ENCODE results near the gene GTPBP2.

Gene GTPBP2

GRCh38 chr6:43575772-43576551, 53.1 kb downstream of the GTPBP2 start, which contains the start of the genes POLH and XPO5:
TSS of gene POLH (plus strand) at chr6:43576185. CDS start at chr6:43582320, 6,135 bp downstream.
TSS of gene XPO5 (minus strand) at chr6:43576038. CDS start at chr6:43575864, 174 bp downstream.
- Histone ChIP-seq H2BK12ac (ENCODE audit: low read length) (no peak within 1 kb of the TSS), H3K23ac (ENCODE audit: low read length) (peak within 1 kb of the TSS; percentile 59), H3K4ac (ENCODE audit: low read depth, low read length) (peak within 1 kb of the TSS; percentile 77), H3K4me3 (ENCODE audit: low read depth, low read length) (peak within 1 kb of the TSS; percentile 99), H2AFZ (ENCODE audit: insufficient read depth, low read length, poor library complexity) (peak within 1 kb of the TSS; percentile 89), H2BK5ac (ENCODE audit: low read depth, low read length, poor library complexity) (peak within 1 kb of the TSS; percentile 79), H3K79me1 (ENCODE audit: low read length) (peaks cover 8% of the 10 kb centered on the region), H4K12ac (ENCODE audit: low read depth, low read length) (peak within 1 kb of the TSS; percentile 45), H4K91ac (ENCODE audit: low read depth, low read length) (peak within 1 kb of the TSS; percentile 74), H2AK5ac (ENCODE audit: low read length) (peak within 1 kb of the TSS; percentile 2), H2BK120ac (ENCODE audit: insufficient read depth, low read length, poor library complexity) (peak within 1 kb of the TSS; percentile 48), H3K9ac (ENCODE audit: low read length) (peak within 1 kb of the TSS; percentile 97), H3K79me2 (ENCODE audit: control insufficient read depth, insufficient read depth, low read length, poor library complexity) (peaks cover 16% of the 10 kb centered on the region), H3K9me3 (ENCODE audit: insufficient read depth, low read depth, low read length) (no peaks in the 10 kb centered on the region), H3K18ac (ENCODE audit: low read length) (peak within 1 kb of the TSS; percentile 67), H3K14ac (ENCODE audit: low read length) (peak within 1 kb of the TSS; percentile 87), H3K4me1 (ENCODE audit: control insufficient read depth in 1 of 2, insufficient read depth in 2 of 2, low read length in 2 of 2) (peaks cover 0 to 3% of the 10 kb centered on the region in 2 experiments), H4K8ac (ENCODE audit: low read depth, low read length) (peak within 1 kb of the TSS; percentile 56), H3K4me2 (ENCODE audit: low read length) (peak within 1 kb of the TSS; percentile 94), H3K36me3 (ENCODE audit: control insufficient read depth in 1 of 2, insufficient read depth in 2 of 2, low read length in 2 of 2) (peaks cover 6 to 8% of the 10 kb centered on the region in 2 experiments), H3K27ac (ENCODE audit: low read depth, low read length) (peak within 1 kb of the TSS; percentile 80), H3K27me3 (ENCODE audit: insufficient read depth, low read length) (no peaks in the 10 kb centered on the region)
- DNase-seq: peak; percentile 96 to 97
- no CpG with 5 or more reads among the region's 76 CpGs for whole genome bisulfite sequencing (ENCODE audit: extremely low coverage, insufficient coverage, insufficient read length)

GRCh38 chr6:43575105-43575771, 53.8 kb downstream of the GTPBP2 start:
- H3K27ac ChIP-seq (ENCODE audit: low read depth, low read length): peak overlapping the region; percentile 11
- H2BK12ac ChIP-seq (ENCODE audit: low read length): no peak overlapping the region
- peak overlapping the region; percentile 45 for H4K12ac ChIP-seq (ENCODE audit: low read depth, low read length)
- peaks cover 8% of the 10 kb centered on the region for H3K79me1 ChIP-seq (ENCODE audit: low read length)
- H3K9ac ChIP-seq (ENCODE audit: low read length): peak overlapping the region; percentile 85
- peak in 1 of 2 donors; percentile 40 for DNase-seq
- no CpG with 5 or more reads among the region's 38 CpGs for WGBS (ENCODE audit: extremely low coverage, insufficient coverage, insufficient read length)
- H2BK120ac ChIP-seq (ENCODE audit: insufficient read depth, low read length, poor library complexity): peak overlapping the region; percentile 40
- H2AFZ ChIP-seq (ENCODE audit: insufficient read depth, low read length, poor library complexity): peak overlapping the region; percentile 89
- peak overlapping the region; percentile 94 for H3K4me2 ChIP-seq (ENCODE audit: low read length)
- peak overlapping the region; percentile 47 for H4K8ac ChIP-seq (ENCODE audit: low read depth, low read length)
- no peak overlapping the region for H3K23ac ChIP-seq (ENCODE audit: low read length)
- H2AK5ac ChIP-seq (ENCODE audit: low read length): peak overlapping the region; percentile 2
- peak overlapping the region; percentile 67 for H3K18ac ChIP-seq (ENCODE audit: low read length)
- peak overlapping the region; percentile 74 for H4K91ac ChIP-seq (ENCODE audit: low read depth, low read length)
- H3K14ac ChIP-seq (ENCODE audit: low read length): peak overlapping the region; percentile 87
- no peaks in the 10 kb centered on the region for H3K27me3 ChIP-seq (ENCODE audit: insufficient read depth, low read length)
- peak overlapping the region; percentile 70 for H3K4ac ChIP-seq (ENCODE audit: low read depth, low read length)
- H3K4me1 ChIP-seq (ENCODE audit: control insufficient read depth in 1 of 2, insufficient read depth in 2 of 2, low read length in 2 of 2): peaks cover 0 to 3% of the 10 kb centered on the region in 2 experiments
- H3K79me2 ChIP-seq (ENCODE audit: control insufficient read depth, insufficient read depth, low read length, poor library complexity): peaks cover 16% of the 10 kb centered on the region
- H2BK5ac ChIP-seq (ENCODE audit: low read depth, low read length, poor library complexity): peak overlapping the region; percentile 5
- H3K9me3 ChIP-seq (ENCODE audit: insufficient read depth, low read depth, low read length): no peaks in the 10 kb centered on the region
- peak overlapping the region; percentile 99 for H3K4me3 ChIP-seq (ENCODE audit: low read depth, low read length)
- H3K36me3 ChIP-seq (ENCODE audit: control insufficient read depth in 1 of 2, insufficient read depth in 2 of 2, low read length in 2 of 2): peaks cover 6 to 11% of the 10 kb centered on the region in 2 experiments

- Histone ChIP-seq H4K8ac (ENCODE audit: low read depth, low read length) (no peak overlapping the region), H3K79me1 (ENCODE audit: low read length) (peaks cover 8% of the 10 kb centered on the region), H3K4me3 (ENCODE audit: low read depth, low read length) (no peak overlapping the region), H2AK5ac (ENCODE audit: low read length) (no peak overlapping the region), H3K4me1 (ENCODE audit: control insufficient read depth in 1 of 2, insufficient read depth in 2 of 2, low read length in 2 of 2) (no peaks in the 10 kb centered on the region), H3K27me3 (ENCODE audit: insufficient read depth, low read length) (no peaks in the 10 kb centered on the region), H3K27ac (ENCODE audit: low read depth, low read length) (no peak overlapping the region), H3K36me3 (ENCODE audit: control insufficient read depth in 1 of 2, insufficient read depth in 2 of 2, low read length in 2 of 2) (peaks cover 21 to 24% of the 10 kb centered on the region in 2 experiments), H2BK5ac (ENCODE audit: low read depth, low read length, poor library complexity) (no peak overlapping the region), H3K9ac (ENCODE audit: low read length) (no peak overlapping the region), H4K12ac (ENCODE audit: low read depth, low read length) (no peak overlapping the region), H3K4ac (ENCODE audit: low read depth, low read length) (no peak overlapping the region), H3K9me3 (ENCODE audit: insufficient read depth, low read depth, low read length) (no peaks in the 10 kb centered on the region), H3K4me2 (ENCODE audit: low read length) (no peak overlapping the region), H3K79me2 (ENCODE audit: control insufficient read depth, insufficient read depth, low read length, poor library complexity) (peaks cover 13% of the 10 kb centered on the region), H2BK120ac (ENCODE audit: insufficient read depth, low read length, poor library complexity) (no peak overlapping the region), H2AFZ (ENCODE audit: insufficient read depth, low read length, poor library complexity) (no peak overlapping the region), H3K23ac (ENCODE audit: low read length) (no peak overlapping the region), H2BK12ac (ENCODE audit: low read length) (no peak overlapping the region), H4K91ac (ENCODE audit: low read depth, low read length) (no peak overlapping the region), H3K14ac (ENCODE audit: low read length) (no peak overlapping the region), H3K18ac (ENCODE audit: low read length) (no peak overlapping the region)
- DNase-seq: no peak
- no CpG with 5 or more reads among the region's 4 CpGs for WGBS (ENCODE audit: extremely low coverage, insufficient coverage, insufficient read length)
These were observed 57.0 kb downstream of the GTPBP2 start for GRCh38 chr6:43572015-43572414.

- WGBS (ENCODE audit: extremely low coverage, insufficient coverage, insufficient read length): no CpG with 5 or more reads among the region's 5 CpGs
- no peak overlapping the region for H2BK12ac ChIP-seq (ENCODE audit: low read length)
- H2AK5ac ChIP-seq (ENCODE audit: low read length): no peak overlapping the region
- peaks cover 6% of the 10 kb centered on the region for H3K79me1 ChIP-seq (ENCODE audit: low read length)
- peaks cover 24 to 30% of the 10 kb centered on the region in 2 experiments for H3K36me3 ChIP-seq (ENCODE audit: control insufficient read depth in 1 of 2, insufficient read depth in 2 of 2, low read length in 2 of 2)
- no peak overlapping the region for H3K18ac ChIP-seq (ENCODE audit: low read length)
- H3K14ac ChIP-seq (ENCODE audit: low read length): no peak overlapping the region
- no peak overlapping the region for H3K9ac ChIP-seq (ENCODE audit: low read length)
- H3K9me3 ChIP-seq (ENCODE audit: insufficient read depth, low read depth, low read length): no peaks in the 10 kb centered on the region
- H3K4me3 ChIP-seq (ENCODE audit: low read depth, low read length): no peak overlapping the region
- no peak overlapping the region for H2BK120ac ChIP-seq (ENCODE audit: insufficient read depth, low read length, poor library complexity)
- H3K79me2 ChIP-seq (ENCODE audit: control insufficient read depth, insufficient read depth, low read length, poor library complexity): peaks cover 7% of the 10 kb centered on the region
- no peak overlapping the region for H4K12ac ChIP-seq (ENCODE audit: low read depth, low read length)
- H2AFZ ChIP-seq (ENCODE audit: insufficient read depth, low read length, poor library complexity): no peak overlapping the region
- no peak overlapping the region for H2BK5ac ChIP-seq (ENCODE audit: low read depth, low read length, poor library complexity)
- H4K8ac ChIP-seq (ENCODE audit: low read depth, low read length): no peak overlapping the region
- no peak overlapping the region for H3K4ac ChIP-seq (ENCODE audit: low read depth, low read length)
- H3K4me2 ChIP-seq (ENCODE audit: low read length): no peak overlapping the region
- no peaks in the 10 kb centered on the region for H3K27me3 ChIP-seq (ENCODE audit: insufficient read depth, low read length)
- H3K23ac ChIP-seq (ENCODE audit: low read length): no peak overlapping the region
- H3K27ac ChIP-seq (ENCODE audit: low read depth, low read length): no peak overlapping the region
- H3K4me1 ChIP-seq (ENCODE audit: control insufficient read depth in 1 of 2, insufficient read depth in 2 of 2, low read length in 2 of 2): no peaks in the 10 kb centered on the region
- H4K91ac ChIP-seq (ENCODE audit: low read depth, low read length): no peak overlapping the region
- peak; percentile 14 to 65 for DNase-seq
These were observed 58.1 kb downstream of the GTPBP2 start for GRCh38 chr6:43570876-43571441.

Data from trophoblast cell (in vitro differentiated cells and primary cell).